NCI-H82 treated with DMSO at 0.1 percent for 48 hours (cell line): ENCODE measurements around the gene WDFY2.
"Not testable (repeated sequence)": the region's sequence is repeated elsewhere in the genome, so short reads cannot be mapped to it uniquely, and the experiment has no call there.

ENCODE experiments used
- DNase-seq: peaks from one replicate; lab custom pipeline; 2025; ENCODE audit not compliant: unreplicated experiment; lab: John Stamatoyannopoulos, UW

Gene WDFY2

GRCh38 chr13:51629491-51630287 is 45.4 kb downstream of the WDFY2 start:
- no peak for DNase-seq

- DNase-seq: no peak
These were observed 46.0 kb downstream of the WDFY2 start for GRCh38 chr13:51630288-51630615.

GRCh38 chr13:51632591-51633362 is 48.5 kb downstream of the WDFY2 start:
- no peak for DNase-seq

- DNase-seq: no peak
These were observed 51.0 kb downstream of the WDFY2 start for GRCh38 chr13:51635137-51635878.

GRCh38 chr13:51636349-51636890 is 52.2 kb downstream of the WDFY2 start:
- DNase-seq: no peak

- no peak for DNase-seq
These were observed 53.6 kb downstream of the WDFY2 start for GRCh38 chr13:51637852-51638215.

- peak; percentile 55 for DNase-seq
These were observed 54.1 kb downstream of the WDFY2 start for GRCh38 chr13:51638216-51638871.

- no peak for DNase-seq
These were observed 54.9 kb downstream of the WDFY2 start for GRCh38 chr13:51639171-51639570.

- not testable (repeated sequence) for DNase-seq
These were observed 56.4 kb downstream of the WDFY2 start for GRCh38 chr13:51640696-51641095.

GRCh38 chr13:51643105-51643881 is 59.0 kb downstream of the WDFY2 start:
- no peak for DNase-seq

- DNase-seq: no peak
These were observed 59.6 kb downstream of the WDFY2 start for GRCh38 chr13:51643882-51644281.

- no peak for DNase-seq
These were observed 60.4 kb downstream of the WDFY2 start for GRCh38 chr13:51644654-51645053.

GRCh38 chr13:51645154-51645650 is 60.9 kb downstream of the WDFY2 start:
- DNase-seq: no peak

- no peak for DNase-seq
These were observed 61.8 kb downstream of the WDFY2 start for GRCh38 chr13:51645761-51646670.

GRCh38 chr13:51647067-51647466 is 62.8 kb downstream of the WDFY2 start:
- no peak for DNase-seq

GRCh38 chr13:51652193-51652592 is 67.9 kb downstream of the WDFY2 start:
- DNase-seq: not testable (repeated sequence)

GRCh38 chr13:51659276-51660127 is 75.2 kb downstream of the WDFY2 start:
- DNase-seq: no peak

GRCh38 chr13:51660813-51661212 is 76.6 kb downstream of the WDFY2 start:
- no peak for DNase-seq
